ENCODE results near the gene RNF157. TPM values are rescaled to one million over a fixed set of nuclear protein-coding genes. Genes with fewer than 3 reads are reported as not detected.

The RNF157 gene
- total RNA-seq, 1 experiment from 2014 or later, result 4.0 TPM

GRCh38 chr17:76184290-76184689 lies 56.0 kb downstream of the RNF157 start:
- Histone ChIP-seq H3K4me1 (ENCODE audit: control insufficient read depth, insufficient read depth, low read length) (no peaks in the 10 kb centered on the region), H3K27me3 (ENCODE audit: control insufficient read depth, insufficient read depth, low read length) (no peaks in the 10 kb centered on the region), H3K36me3 (ENCODE audit: control insufficient read depth, insufficient read depth, low read length) (no peaks in the 10 kb centered on the region), H3K9me3 (ENCODE audit: control insufficient read depth, insufficient read depth, low read depth, low read length) (no peaks in the 10 kb centered on the region), H3K4me3 (ENCODE audit: low read depth in 2 of 2, low read length in 2 of 2) (no peak overlapping the region), H3K27ac (ENCODE audit: low read length) (no peak overlapping the region)
- POLR2A ChIA-PET, result interaction anchor here (0.7 kb wide), 1 partner anchor 143 kb away, joined by 7 read pairs; no protein-coding TSS in a partner anchor
- intact Hi-C loops (cut with micrococcal nuclease; ENCODE audit: unreplicated experiment), result loop anchor here (5.0 kb wide), 1 partner anchor 62 kb away; no protein-coding TSS in a partner anchor
- in situ Hi-C loops (cut with HindIII; ENCODE audit: low pct_unique_long_range_greater_than_20kb, low sequenced_read_pairs), result no loop called here
- BruUV-seq (replicated peaks), result no TSS peak
- no peak for ATAC-seq
- no peak for DNase-seq (ENCODE audit: low read depth, low spot score)
- TF ChIP-seq TCF7L2 (IDR thresholded peaks at IDR 0.05; ENCODE audit: low read depth, low read length), result no peak
- TF ChIP-seq, protein P1, sequence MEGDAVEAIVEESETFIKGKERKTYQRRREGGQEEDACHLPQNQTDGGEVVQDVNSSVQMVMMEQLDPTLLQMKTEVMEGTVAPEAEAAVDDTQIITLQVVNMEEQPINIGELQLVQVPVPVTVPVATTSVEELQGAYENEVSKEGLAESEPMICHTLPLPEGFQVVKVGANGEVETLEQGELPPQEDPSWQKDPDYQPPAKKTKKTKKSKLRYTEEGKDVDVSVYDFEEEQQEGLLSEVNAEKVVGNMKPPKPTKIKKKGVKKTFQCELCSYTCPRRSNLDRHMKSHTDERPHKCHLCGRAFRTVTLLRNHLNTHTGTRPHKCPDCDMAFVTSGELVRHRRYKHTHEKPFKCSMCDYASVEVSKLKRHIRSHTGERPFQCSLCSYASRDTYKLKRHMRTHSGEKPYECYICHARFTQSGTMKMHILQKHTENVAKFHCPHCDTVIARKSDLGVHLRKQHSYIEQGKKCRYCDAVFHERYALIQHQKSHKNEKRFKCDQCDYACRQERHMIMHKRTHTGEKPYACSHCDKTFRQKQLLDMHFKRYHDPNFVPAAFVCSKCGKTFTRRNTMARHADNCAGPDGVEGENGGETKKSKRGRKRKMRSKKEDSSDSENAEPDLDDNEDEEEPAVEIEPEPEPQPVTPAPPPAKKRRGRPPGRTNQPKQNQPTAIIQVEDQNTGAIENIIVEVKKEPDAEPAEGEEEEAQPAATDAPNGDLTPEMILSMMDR (IDR thresholded peaks at IDR 0.05), result no peak
- TF ChIP-seq, protein P2, sequence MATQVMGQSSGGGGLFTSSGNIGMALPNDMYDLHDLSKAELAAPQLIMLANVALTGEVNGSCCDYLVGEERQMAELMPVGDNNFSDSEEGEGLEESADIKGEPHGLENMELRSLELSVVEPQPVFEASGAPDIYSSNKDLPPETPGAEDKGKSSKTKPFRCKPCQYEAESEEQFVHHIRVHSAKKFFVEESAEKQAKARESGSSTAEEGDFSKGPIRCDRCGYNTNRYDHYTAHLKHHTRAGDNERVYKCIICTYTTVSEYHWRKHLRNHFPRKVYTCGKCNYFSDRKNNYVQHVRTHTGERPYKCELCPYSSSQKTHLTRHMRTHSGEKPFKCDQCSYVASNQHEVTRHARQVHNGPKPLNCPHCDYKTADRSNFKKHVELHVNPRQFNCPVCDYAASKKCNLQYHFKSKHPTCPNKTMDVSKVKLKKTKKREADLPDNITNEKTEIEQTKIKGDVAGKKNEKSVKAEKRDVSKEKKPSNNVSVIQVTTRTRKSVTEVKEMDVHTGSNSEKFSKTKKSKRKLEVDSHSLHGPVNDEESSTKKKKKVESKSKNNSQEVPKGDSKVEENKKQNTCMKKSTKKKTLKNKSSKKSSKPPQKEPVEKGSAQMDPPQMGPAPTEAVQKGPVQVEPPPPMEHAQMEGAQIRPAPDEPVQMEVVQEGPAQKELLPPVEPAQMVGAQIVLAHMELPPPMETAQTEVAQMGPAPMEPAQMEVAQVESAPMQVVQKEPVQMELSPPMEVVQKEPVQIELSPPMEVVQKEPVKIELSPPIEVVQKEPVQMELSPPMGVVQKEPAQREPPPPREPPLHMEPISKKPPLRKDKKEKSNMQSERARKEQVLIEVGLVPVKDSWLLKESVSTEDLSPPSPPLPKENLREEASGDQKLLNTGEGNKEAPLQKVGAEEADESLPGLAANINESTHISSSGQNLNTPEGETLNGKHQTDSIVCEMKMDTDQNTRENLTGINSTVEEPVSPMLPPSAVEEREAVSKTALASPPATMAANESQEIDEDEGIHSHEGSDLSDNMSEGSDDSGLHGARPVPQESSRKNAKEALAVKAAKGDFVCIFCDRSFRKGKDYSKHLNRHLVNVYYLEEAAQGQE (IDR thresholded peaks at IDR 0.05; ENCODE audit: insufficient read depth in 1 of 2, low read depth in 2 of 2, low read length in 1 of 2), result no peak
- no peak for TF ChIP-seq POLR2AphosphoS5 (IDR thresholded peaks at IDR 0.05; ENCODE audit: low read depth, low read length)
- no peak for TF ChIP-seq SIN3A (IDR thresholded peaks at IDR 0.05; ENCODE audit: borderline replicate concordance, insufficient read depth, low read depth, low read length)
- CTCF ChIA-PET, result interaction anchor here (0.8 kb wide), 1 partner anchor 65 kb away, joined by 3 read pairs; no protein-coding TSS in a partner anchor

DNA sequence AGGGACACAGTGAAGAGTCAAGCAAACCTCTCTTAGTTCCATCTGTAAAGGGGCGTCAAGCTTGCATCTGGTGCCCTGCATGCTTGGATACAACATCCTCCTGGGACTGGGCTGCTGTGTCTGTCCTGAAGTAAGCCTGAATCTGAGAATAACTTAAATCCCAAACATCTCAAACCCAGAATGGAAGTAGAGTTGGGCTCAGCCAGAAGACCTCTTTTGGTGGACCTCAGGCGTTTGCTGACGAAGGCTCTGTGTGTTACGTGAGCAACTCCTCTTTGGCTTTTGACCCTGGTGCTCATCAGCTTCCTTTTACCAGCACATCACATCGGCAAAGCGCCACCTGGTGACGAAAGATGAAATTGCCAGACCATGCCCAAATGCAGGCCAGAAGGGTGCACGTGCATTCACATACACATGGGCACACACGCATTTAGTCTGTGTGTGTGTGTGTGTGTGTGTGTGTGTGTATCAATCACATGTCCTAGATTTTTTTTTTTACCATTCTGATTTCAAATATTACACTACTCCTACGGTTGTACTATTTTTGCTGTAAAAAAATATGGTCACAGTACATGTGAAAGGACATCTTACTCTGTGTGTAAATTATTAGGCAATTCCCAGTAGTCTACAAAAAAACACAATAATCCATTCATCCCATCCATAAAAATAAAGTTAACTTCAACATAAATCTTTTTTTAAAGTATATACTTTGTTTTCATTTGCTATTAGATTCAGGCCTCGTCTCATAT lies 58.1 kb downstream of the RNF157 start:
- ChIA-PET CTCF (interaction anchor here (0.6 to 1.1 kb wide), 23 partner anchors 9 to 318 kb away, joined by 3 to 32 read pairs (median 4); partner anchors contain the start of gene FOXJ1), POLR2A (interaction anchor here (0.5 kb wide), 1 partner anchor 8 kb away, joined by 5 read pairs; no protein-coding TSS in a partner anchor)
- no peak overlapping the region for H3K27ac ChIP-seq (ENCODE audit: low read length)
- no TSS peak for BruUV-seq (replicated peaks)
- ATAC-seq, result peak; percentile 98
- DNase-seq (ENCODE audit: low read depth, low spot score), result peak; percentile 89
- in situ Hi-C loops (cut with HindIII; ENCODE audit: low pct_unique_long_range_greater_than_20kb, low sequenced_read_pairs) (no loop called here), intact Hi-C loops (cut with micrococcal nuclease; ENCODE audit: unreplicated experiment) (loop anchor here (5.0 kb wide), 1 partner anchor 60 kb away; no protein-coding TSS in a partner anchor)
- H3K36me3 ChIP-seq (ENCODE audit: control insufficient read depth, insufficient read depth, low read length), result no peaks in the 10 kb centered on the region
- H3K4me3 ChIP-seq (ENCODE audit: low read depth in 2 of 2, low read length in 2 of 2), result no peak overlapping the region
- TF ChIP-seq, protein P1 (IDR thresholded peaks at IDR 0.05), result peak; percentile 92
- TF ChIP-seq, protein P2 (IDR thresholded peaks at IDR 0.05; ENCODE audit: insufficient read depth in 1 of 2, low read depth in 2 of 2, low read length in 1 of 2), result no peak
- H3K27me3 ChIP-seq (ENCODE audit: control insufficient read depth, insufficient read depth, low read length), result no peaks in the 10 kb centered on the region
- H3K4me1 ChIP-seq (ENCODE audit: control insufficient read depth, insufficient read depth, low read length), result no peaks in the 10 kb centered on the region
- H3K9me3 ChIP-seq (ENCODE audit: control insufficient read depth, insufficient read depth, low read depth, low read length), result no peaks in the 10 kb centered on the region

All from Panc1 (cell line).